GM04504 (cell line): ENCODE results near the gene KCP.

Experiments
- DNase-seq: peaks from one replicate; pipeline ENCODE4 v3.0.0-alpha.2; 2012; ENCODE audit warnings: low read depth

Gene KCP

GRCh38 chr7:128939075-128939860 lies 28.8 kb upstream of the KCP start:
- DNase-seq: no peak

- DNase-seq: no peak
These were observed 28.1 kb upstream of the KCP start for GRCh38 chr7:128938544-128939074.

- no peak for DNase-seq
These were observed 27.4 kb upstream of the KCP start, which contains the start of gene IRF5 for GRCh38 chr7:128937647-128938543. Gene IRF5, plus strand, starts transcription at chr7:128937927. Its CDS starts 4,155 bp downstream, at chr7:128942082.

GRCh38 chr7:128937271-128937646 lies 26.8 kb upstream of the KCP start:
- no peak for DNase-seq

- no peak for DNase-seq
These were observed 26.3 kb upstream of the KCP start for GRCh38 chr7:128936798-128937197.

GRCh38 chr7:128935342-128935730 lies 24.8 kb upstream of the KCP start:
- no peak for DNase-seq

GRCh38 chr7:128934361-128935341 lies 24.1 kb upstream of the KCP start:
- no peak for DNase-seq

- DNase-seq: no peak
These were observed 22.8 kb upstream of the KCP start for GRCh38 chr7:128933180-128933891.

GRCh38 chr7:128932862-128933179 lies 22.3 kb upstream of the KCP start:
- DNase-seq: no peak

- DNase-seq: no peak
These were observed 21.7 kb upstream of the KCP start for GRCh38 chr7:128931965-128932861.

- no peak for DNase-seq
These were observed 20.8 kb upstream of the KCP start for GRCh38 chr7:128931190-128931798.

GRCh38 chr7:128928882-128929788 lies 18.6 kb upstream of the KCP start:
- DNase-seq: no peak

- DNase-seq: no peak
These were observed 17.8 kb upstream of the KCP start for GRCh38 chr7:128928159-128928813.

GRCh38 chr7:128924707-128925588 lies 14.4 kb upstream of the KCP start:
- no peak for DNase-seq

- no peak for DNase-seq
These were observed 12.9 kb upstream of the KCP start for GRCh38 chr7:128923411-128923800.

GRCh38 chr7:128922496-128923410 lies 12.2 kb upstream of the KCP start:
- DNase-seq: no peak
